Caco-2 (cell line): Measurements from ENCODE around the gene RNF14. TPM values are rescaled to one million over a fixed set of nuclear protein-coding genes. Genes with fewer than 3 reads are reported as not detected.
A peak's percentile ranks its signal among the peaks of the same experiment; 100 is the strongest.

Experiments used
- BruUV-seq: library from RNA; stranded (reverse); fragments of 400-500 nt; replicated peaks from 2 replicates; lab custom pipeline; 2021; lab: Mats Ljungman, UMichigan
- CTCF ChIA-PET: fragments of 300-600 bp; sonication (Branson Sonifier 250); formaldehyde crosslinking; loops from one replicate; lab custom pipeline; 2022; ENCODE audit warnings: antibody characterized with exemption; lab: Charles Lee
- POLR2A ChIA-PET: fragments of 300-600 bp; sonication (Branson Sonifier 250); formaldehyde crosslinking; loops from one replicate; lab custom pipeline; 2022; ENCODE audit warnings: antibody characterized with exemption; lab: Charles Lee
- DNase-seq, 2 experiments: peaks; one replicate each; pipeline versions ENCODE4 v3.0.0 to v3.0.0-alpha.2; 2020 to 2022
- H3K27me3 ChIP-seq: replicated peaks from 2 replicates; pipeline ENCODE4 v1.6.0; 2011; ENCODE audit warnings: low read length; ENCODE audit not compliant: control insufficient read depth, insufficient read depth
- H3K36me3 ChIP-seq: 2 replicates; pipeline ENCODE4 v1.5.1; 2011; ENCODE audit warnings: low read length; ENCODE audit not compliant: control insufficient read depth, insufficient read depth
- H3K4me1 ChIP-seq: fragments of 250-450 bp; sonication (Bioruptor Pico); 2 replicates; pipeline ENCODE4 v1.5.1; 2020; ENCODE audit warnings: mild to moderate bottlenecking
- H3K4me3 ChIP-seq: 2 replicates; pipeline ENCODE4 v1.5.1; 2011; ENCODE audit warnings: low read depth, mild to moderate bottlenecking, control low read depth, low read length
- H3K9me3 ChIP-seq: fragments of 250-450 bp; sonication (Bioruptor Pico); 2 replicates; pipeline ENCODE4 v1.5.1; 2020; ENCODE audit warnings: mild to moderate bottlenecking, moderate library complexity
- H3K27ac Mint-ChIP-seq: one replicate; pipeline ENCODE4 v1.8.0; 2022; ENCODE audit warnings: mixed read lengths; ENCODE audit not compliant: unreplicated experiment
- H3K27me3 Mint-ChIP-seq: one replicate; pipeline ENCODE4 v1.8.0; 2022; ENCODE audit warnings: mixed read lengths; ENCODE audit not compliant: insufficient read depth, unreplicated experiment
- H3K36me3 Mint-ChIP-seq: one replicate; pipeline ENCODE4 v1.8.0; 2022; ENCODE audit warnings: mild to moderate bottlenecking, mixed read lengths; ENCODE audit not compliant: insufficient read depth, unreplicated experiment
- H3K4me1 Mint-ChIP-seq: one replicate; pipeline ENCODE4 v1.8.0; 2022; ENCODE audit warnings: low read depth, mixed read lengths; ENCODE audit not compliant: unreplicated experiment
- H3K4me3 Mint-ChIP-seq: one replicate; pipeline ENCODE4 v1.8.0; 2022; ENCODE audit warnings: mild to moderate bottlenecking, moderate library complexity, mixed read lengths; ENCODE audit not compliant: unreplicated experiment
- H3K9me3 Mint-ChIP-seq: one replicate; pipeline ENCODE4 v1.8.0; 2022; ENCODE audit warnings: mixed read lengths; ENCODE audit not compliant: unreplicated experiment
- CTCF ChIP-seq, 2 experiments: fragments of 200-600 bp in 1 of 2; IDR thresholded peaks; 1 replicate in 1 of 2; 2 replicates in 1 of 2; pipeline versions ENCODE4 v1.5.1 to v1.8.0; 2011 to 2022; ENCODE audit warnings: antibody characterized with exemption in 1 of 2, control low read depth in 1 of 2, inconsistent platforms in 1 of 2, low read depth in 1 of 2, low read length in 1 of 2, mild to moderate bottlenecking in 1 of 2, moderate library complexity in 1 of 2; ENCODE audit not compliant: insufficient read depth in 1 of 2, severe bottlenecking in 1 of 2, unreplicated experiment in 1 of 2
- intact Hi-C: fragments of 100-400 bp; cut with micrococcal nuclease; formaldehyde crosslinking; loops from one replicate; pipeline ENCODE4 v1.10.0; 2022; ENCODE audit not compliant: unreplicated experiment
- total RNA-seq: library from RNA; stranded (reverse); gene quantifications from 2 replicates; pipeline ENCODE4 v1.2.3, GENCODE V29; 2022

Gene RNF14
- total RNA-seq, 1 experiment from 2014 or later: 38.7 TPM

GRCh38 chr5:141989720-141990119, 20.8 kb downstream of the RNF14 start:
- no peaks in the 10 kb centered on the region for H3K9me3 Mint-ChIP-seq
- intact Hi-C loops: loop anchor here (10.0 kb wide), 1 partner anchor 555 kb away; no protein-coding TSS in a partner anchor
- Histone ChIP-seq H3K4me3 (no peak overlapping the region), H3K36me3 (0 out of 2 replicates have a peak, but pooled peaks cover 1% of the 10 kb centered on the region), H3K4me1 (no peaks in the 10 kb centered on the region), H3K27me3 (no peaks in the 10 kb centered on the region), H3K9me3 (no peaks in the 10 kb centered on the region)
- no peak for DNase-seq
- no peak for TF ChIP-seq CTCF (IDR thresholded peaks at IDR 0.05; ENCODE audit: insufficient read depth in 1 of 2, low read depth in 1 of 2, low read length in 1 of 2, severe bottlenecking in 1 of 2, unreplicated experiment in 1 of 2)
- H3K27me3 Mint-ChIP-seq: no peaks in the 10 kb centered on the region
- POLR2A ChIA-PET: no interaction called here
- CTCF ChIA-PET: interaction anchor here (0.6 to 3.7 kb wide), 3 partner anchors 20 to 671 kb away, joined by 3 to 17 read pairs (median 10); partner anchors contain the start of gene RNF14
- BruUV-seq: no TSS peak
- H3K4me3 Mint-ChIP-seq: no peak overlapping the region
- peaks cover 34% of the 10 kb centered on the region for H3K36me3 Mint-ChIP-seq
- H3K27ac Mint-ChIP-seq: no peak overlapping the region
- H3K4me1 Mint-ChIP-seq: no peaks in the 10 kb centered on the region

GRCh38 chr5:141992349-141992963, 23.6 kb downstream of the RNF14 start:
- H3K9me3 ChIP-seq: no peaks in the 10 kb centered on the region
- ChIA-PET POLR2A (no interaction called here), CTCF (interaction anchor here (3.7 kb wide), 1 partner anchor 151 kb away, joined by 17 read pairs; no protein-coding TSS in a partner anchor)
- Mint-ChIP-seq H3K4me3 (no peak overlapping the region), H3K9me3 (no peaks in the 10 kb centered on the region), H3K27me3 (no peaks in the 10 kb centered on the region), H3K4me1 (no peaks in the 10 kb centered on the region), H3K27ac (no peak overlapping the region), H3K36me3 (peaks cover 31% of the 10 kb centered on the region)
- DNase-seq: peak; percentile 69 to 72
- peak; percentile 65 to 70 for TF ChIP-seq CTCF (IDR thresholded peaks at IDR 0.05; ENCODE audit: insufficient read depth in 1 of 2, low read depth in 1 of 2, low read length in 1 of 2, severe bottlenecking in 1 of 2, unreplicated experiment in 1 of 2)
- H3K36me3 ChIP-seq: 0 out of 2 replicates have a peak, but pooled peaks cover 1% of the 10 kb centered on the region
- no peaks in the 10 kb centered on the region for H3K27me3 ChIP-seq
- H3K4me3 ChIP-seq: no peak overlapping the region
- no TSS peak for BruUV-seq
- no peaks in the 10 kb centered on the region for H3K4me1 ChIP-seq
- intact Hi-C loops: loop anchor here (1.0 to 10.0 kb wide), 3 partner anchors 23 to 552 kb away; no protein-coding TSS in a partner anchor

- intact Hi-C loops: loop anchor here (10.0 kb wide), 1 partner anchor 550 kb away; no protein-coding TSS in a partner anchor
- peaks cover 32% of the 10 kb centered on the region for H3K36me3 Mint-ChIP-seq
- Histone ChIP-seq H3K4me3 (no peak overlapping the region), H3K36me3 (0 out of 2 replicates have a peak, but pooled peaks cover 1% of the 10 kb centered on the region), H3K9me3 (no peaks in the 10 kb centered on the region), H3K4me1 (no peaks in the 10 kb centered on the region), H3K27me3 (no peaks in the 10 kb centered on the region)
- H3K4me3 Mint-ChIP-seq: no peak overlapping the region
- ChIA-PET POLR2A (no interaction called here), CTCF (interaction anchor here (0.5 to 0.6 kb wide), 2 partner anchors 10 to 46 kb away, joined by 3 read pairs; no protein-coding TSS in a partner anchor)
- no peak overlapping the region for H3K27ac Mint-ChIP-seq
- no peaks in the 10 kb centered on the region for H3K4me1 Mint-ChIP-seq
- TF ChIP-seq CTCF (IDR thresholded peaks at IDR 0.05; ENCODE audit: insufficient read depth in 1 of 2, low read depth in 1 of 2, low read length in 1 of 2, severe bottlenecking in 1 of 2, unreplicated experiment in 1 of 2): no peak
- no peaks in the 10 kb centered on the region for H3K9me3 Mint-ChIP-seq
- DNase-seq: no peak
- no peaks in the 10 kb centered on the region for H3K27me3 Mint-ChIP-seq
- no TSS peak for BruUV-seq
These were observed 25.7 kb downstream of the RNF14 start for GRCh38 chr5:141994511-141995136.
